ENCODE data around the gene HNF1B.
A peak's percentile ranks its signal among the peaks of the same experiment; 100 is the strongest.

The HNF1B gene

GRCh38 chr17:37732316-37732715 lies 12.5 kb downstream of the HNF1B start:
- no peak for DNase-seq

- no peak for DNase-seq
These were observed 13.8 kb downstream of the HNF1B start for GRCh38 chr17:37731056-37731455.

- DNase-seq = no peak
These were observed 15.0 kb downstream of the HNF1B start for GRCh38 chr17:37729905-37730304.

- no peak for DNase-seq
These were observed 17.8 kb downstream of the HNF1B start for GRCh38 chr17:37726891-37727675.

- no peak for DNase-seq
These were observed 18.6 kb downstream of the HNF1B start for GRCh38 chr17:37726248-37726647.

GRCh38 chr17:37725601-37726146 lies 19.2 kb downstream of the HNF1B start:
- DNase-seq = no peak

- peak; percentile 91 for DNase-seq
These were observed 19.8 kb downstream of the HNF1B start for GRCh38 chr17:37725021-37725595.

- DNase-seq = no peak
These were observed 23.9 kb downstream of the HNF1B start for GRCh38 chr17:37720989-37721388.

- no peak for DNase-seq
These were observed 25.0 kb downstream of the HNF1B start for GRCh38 chr17:37719866-37720265.

- DNase-seq = no peak
These were observed 26.4 kb downstream of the HNF1B start for GRCh38 chr17:37718324-37719048.

- DNase-seq = no peak
These were observed 27.1 kb downstream of the HNF1B start for GRCh38 chr17:37717627-37718323.

- no peak for DNase-seq
These were observed 30.0 kb downstream of the HNF1B start for GRCh38 chr17:37714897-37715296.

- no peak for DNase-seq
These were observed 31.2 kb downstream of the HNF1B start for GRCh38 chr17:37713624-37714023.

GRCh38 chr17:37713028-37713431 lies 31.8 kb downstream of the HNF1B start:
- no peak for DNase-seq

- DNase-seq = no peak
These were observed 33.7 kb downstream of the HNF1B start for GRCh38 chr17:37711113-37711512.

GRCh38 chr17:37710344-37710886 lies 34.4 kb downstream of the HNF1B start:
- DNase-seq = peak; percentile 49

GRCh38 chr17:37708616-37709212 lies 36.1 kb downstream of the HNF1B start:
- DNase-seq = no peak

GRCh38 chr17:37708008-37708615 lies 36.7 kb downstream of the HNF1B start:
- no peak for DNase-seq

- no peak for DNase-seq
These were observed 38.4 kb downstream of the HNF1B start for GRCh38 chr17:37706446-37706845.

GRCh38 chr17:37702598-37702997 lies 42.3 kb downstream of the HNF1B start:
- peak; percentile 43 for DNase-seq

GRCh38 chr17:37701496-37701898 lies 43.4 kb downstream of the HNF1B start:
- DNase-seq = peak; percentile 68

- DNase-seq = no peak
These were observed 44.0 kb downstream of the HNF1B start for GRCh38 chr17:37700881-37701280.

All from hematopoietic multipotent progenitor cell treated with erythropoietin and hydrocortisone succinate and interleukin-3 and kit ligand, for 6 days (in vitro differentiated cells).